Panc1 (cell line): Measurements from ENCODE around the gene DGCR2.

Experiments
- POLR2AphosphoS5 ChIP-seq: IDR thresholded peaks from 2 replicates; pipeline ENCODE4 v1.6.1; 2012; ENCODE audit warnings: mild to moderate bottlenecking, low read depth, low read length, moderate library complexity
- SIN3A ChIP-seq: IDR thresholded peaks from 2 replicates; pipeline ENCODE4 v1.6.1; 2012; ENCODE audit warnings: low read depth, mild to moderate bottlenecking, low read length, moderate library complexity, borderline replicate concordance; ENCODE audit not compliant: insufficient read depth
- TF ChIP-seq, protein P1 (sequence below), 2 experiments: IDR thresholded peaks; 2 replicates each; pipeline ENCODE4 v1.6.1; 2011 to 2012; ENCODE audit warnings: low read depth in 2 of 2, control low read depth in 1 of 2, low read length in 1 of 2, mild to moderate bottlenecking in 1 of 2, moderate library complexity in 1 of 2; ENCODE audit not compliant: insufficient read depth in 1 of 2
- TF ChIP-seq, protein P2 (sequence below): fragments of 450-650 bp; IDR thresholded peaks from 2 replicates; pipeline ENCODE4 v1.5.1; 2017; ENCODE audit warnings: mild to moderate bottlenecking

DNA sequence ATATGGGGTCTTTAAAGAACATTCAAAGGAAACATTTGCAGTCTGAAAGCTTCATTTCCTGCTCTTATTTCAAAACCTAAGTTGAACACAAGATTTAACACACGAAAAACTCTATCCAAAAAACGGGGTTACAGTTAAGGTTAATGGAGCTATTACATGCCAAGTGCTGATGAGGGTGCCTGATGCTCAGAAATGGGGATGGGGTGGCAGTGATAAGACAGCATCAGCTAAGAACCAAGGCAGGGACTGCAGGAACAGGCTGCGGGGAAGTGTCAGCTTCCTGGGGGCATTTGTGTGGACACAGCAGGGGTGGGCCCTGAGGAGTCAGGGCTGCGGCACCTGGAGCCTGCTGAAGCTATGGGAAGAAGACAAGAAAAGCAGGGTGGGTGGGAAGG lies 12.2 kb downstream of the DGCR2 start:
- no peak for TF ChIP-seq POLR2AphosphoS5
- TF ChIP-seq, protein P1, sequence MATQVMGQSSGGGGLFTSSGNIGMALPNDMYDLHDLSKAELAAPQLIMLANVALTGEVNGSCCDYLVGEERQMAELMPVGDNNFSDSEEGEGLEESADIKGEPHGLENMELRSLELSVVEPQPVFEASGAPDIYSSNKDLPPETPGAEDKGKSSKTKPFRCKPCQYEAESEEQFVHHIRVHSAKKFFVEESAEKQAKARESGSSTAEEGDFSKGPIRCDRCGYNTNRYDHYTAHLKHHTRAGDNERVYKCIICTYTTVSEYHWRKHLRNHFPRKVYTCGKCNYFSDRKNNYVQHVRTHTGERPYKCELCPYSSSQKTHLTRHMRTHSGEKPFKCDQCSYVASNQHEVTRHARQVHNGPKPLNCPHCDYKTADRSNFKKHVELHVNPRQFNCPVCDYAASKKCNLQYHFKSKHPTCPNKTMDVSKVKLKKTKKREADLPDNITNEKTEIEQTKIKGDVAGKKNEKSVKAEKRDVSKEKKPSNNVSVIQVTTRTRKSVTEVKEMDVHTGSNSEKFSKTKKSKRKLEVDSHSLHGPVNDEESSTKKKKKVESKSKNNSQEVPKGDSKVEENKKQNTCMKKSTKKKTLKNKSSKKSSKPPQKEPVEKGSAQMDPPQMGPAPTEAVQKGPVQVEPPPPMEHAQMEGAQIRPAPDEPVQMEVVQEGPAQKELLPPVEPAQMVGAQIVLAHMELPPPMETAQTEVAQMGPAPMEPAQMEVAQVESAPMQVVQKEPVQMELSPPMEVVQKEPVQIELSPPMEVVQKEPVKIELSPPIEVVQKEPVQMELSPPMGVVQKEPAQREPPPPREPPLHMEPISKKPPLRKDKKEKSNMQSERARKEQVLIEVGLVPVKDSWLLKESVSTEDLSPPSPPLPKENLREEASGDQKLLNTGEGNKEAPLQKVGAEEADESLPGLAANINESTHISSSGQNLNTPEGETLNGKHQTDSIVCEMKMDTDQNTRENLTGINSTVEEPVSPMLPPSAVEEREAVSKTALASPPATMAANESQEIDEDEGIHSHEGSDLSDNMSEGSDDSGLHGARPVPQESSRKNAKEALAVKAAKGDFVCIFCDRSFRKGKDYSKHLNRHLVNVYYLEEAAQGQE (IDR thresholded peaks at IDR 0.05; ENCODE audit: insufficient read depth in 1 of 2, low read depth in 2 of 2, low read length in 1 of 2) = no peak
- TF ChIP-seq, protein P2, sequence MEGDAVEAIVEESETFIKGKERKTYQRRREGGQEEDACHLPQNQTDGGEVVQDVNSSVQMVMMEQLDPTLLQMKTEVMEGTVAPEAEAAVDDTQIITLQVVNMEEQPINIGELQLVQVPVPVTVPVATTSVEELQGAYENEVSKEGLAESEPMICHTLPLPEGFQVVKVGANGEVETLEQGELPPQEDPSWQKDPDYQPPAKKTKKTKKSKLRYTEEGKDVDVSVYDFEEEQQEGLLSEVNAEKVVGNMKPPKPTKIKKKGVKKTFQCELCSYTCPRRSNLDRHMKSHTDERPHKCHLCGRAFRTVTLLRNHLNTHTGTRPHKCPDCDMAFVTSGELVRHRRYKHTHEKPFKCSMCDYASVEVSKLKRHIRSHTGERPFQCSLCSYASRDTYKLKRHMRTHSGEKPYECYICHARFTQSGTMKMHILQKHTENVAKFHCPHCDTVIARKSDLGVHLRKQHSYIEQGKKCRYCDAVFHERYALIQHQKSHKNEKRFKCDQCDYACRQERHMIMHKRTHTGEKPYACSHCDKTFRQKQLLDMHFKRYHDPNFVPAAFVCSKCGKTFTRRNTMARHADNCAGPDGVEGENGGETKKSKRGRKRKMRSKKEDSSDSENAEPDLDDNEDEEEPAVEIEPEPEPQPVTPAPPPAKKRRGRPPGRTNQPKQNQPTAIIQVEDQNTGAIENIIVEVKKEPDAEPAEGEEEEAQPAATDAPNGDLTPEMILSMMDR = no peak
- no peak for TF ChIP-seq SIN3A
